GM23248 (cell line): Measurements from ENCODE around the gene C10orf88. TPM values are rescaled to one million over a fixed set of nuclear protein-coding genes. Genes with fewer than 3 reads are reported as not detected.
"Not testable (repeated sequence)": the region's sequence is repeated elsewhere in the genome, so short reads cannot be mapped to it uniquely, and the experiment has no call there.

Source experiments
- DNase-seq: peaks from one replicate; pipeline ENCODE4 v3.0.0-alpha.2; 2015
- H2AFZ ChIP-seq: fragments of 200-600 bp; sonication (generic); 2 replicates; pipeline ENCODE4 v1.6.1; 2016; ENCODE audit warnings: antibody characterized with exemption
- H3F3A ChIP-seq: fragments of 200-600 bp; sonication (generic); 2 replicates; pipeline ENCODE4 v1.6.1; 2016; ENCODE audit warnings: mild to moderate bottlenecking, antibody characterized with exemption, mixed run types; ENCODE audit not compliant: insufficient read depth
- H3K27ac ChIP-seq: fragments of 200-600 bp; sonication (generic); 2 replicates; pipeline ENCODE4 v1.5.1; 2016; ENCODE audit warnings: mild to moderate bottlenecking
- H3K27me3 ChIP-seq: fragments of 200-600 bp; sonication (generic); replicated peaks from 2 replicates; pipeline ENCODE4 v1.6.1; 2016; ENCODE audit warnings: mild to moderate bottlenecking; ENCODE audit not compliant: insufficient read depth
- H3K36me3 ChIP-seq: fragments of 200-600 bp; sonication (generic); 2 replicates; pipeline ENCODE4 v1.6.1; 2016; ENCODE audit warnings: low read depth, mild to moderate bottlenecking
- H3K4me1 ChIP-seq: fragments of 200-600 bp; sonication (generic); 2 replicates; pipeline ENCODE4 v1.6.1; 2016; ENCODE audit warnings: mild to moderate bottlenecking; ENCODE audit not compliant: insufficient read depth
- H3K4me2 ChIP-seq: fragments of 200-600 bp; sonication (generic); one replicate; pipeline ENCODE4 v1.6.1; 2016; ENCODE audit warnings: mild to moderate bottlenecking; ENCODE audit not compliant: unreplicated experiment
- H3K4me3 ChIP-seq: fragments of 200-600 bp; sonication (generic); 2 replicates; pipeline ENCODE4 v1.5.1; 2016; ENCODE audit warnings: mild to moderate bottlenecking
- H3K79me2 ChIP-seq: fragments of 200-600 bp; sonication (generic); 2 replicates; pipeline ENCODE4 v1.6.1; 2016; ENCODE audit warnings: mild to moderate bottlenecking; ENCODE audit not compliant: insufficient read depth
- H3K9ac ChIP-seq: fragments of 200-600 bp; sonication (generic); 2 replicates; pipeline ENCODE4 v1.6.1; 2016; ENCODE audit warnings: mild to moderate bottlenecking
- H3K9me2 ChIP-seq: fragments of 200-600 bp; sonication (generic); 2 replicates; pipeline ENCODE4 v1.6.1; 2016; ENCODE audit warnings: mixed run types, mild to moderate bottlenecking, moderate library complexity; ENCODE audit not compliant: insufficient read depth
- H3K9me3 ChIP-seq: fragments of 200-600 bp; sonication (generic); one replicate; pipeline ENCODE4 v1.6.1; 2017; ENCODE audit warnings: low read depth
- H4K20me1 ChIP-seq: fragments of 200-600 bp; sonication (generic); 2 replicates; pipeline ENCODE4 v1.6.0; 2016; ENCODE audit not compliant: insufficient read depth
- EZH2 ChIP-seq: fragments of 200-600 bp; sonication (generic); IDR thresholded peaks from 2 replicates; pipeline ENCODE4 v1.6.1; 2018; ENCODE audit warnings: antibody characterized with exemption, mild to moderate bottlenecking; ENCODE audit not compliant: insufficient read depth, poor library complexity, severe bottlenecking
- EZH2phosphoT487 ChIP-seq: fragments of 200-600 bp; sonication (generic); IDR thresholded peaks from 2 replicates; pipeline ENCODE4 v1.6.1; 2018; ENCODE audit warnings: antibody characterized with exemption, moderate library complexity, mild to moderate bottlenecking, low read depth; ENCODE audit not compliant: insufficient read depth
- WGBS, 2 experiments: methylation state at CpG; one replicate each; pipeline ENCODE4 v1.1.6; 2015 to 2017; ENCODE audit warnings: low lambda C conversion rate in 2 of 2, low coverage in 1 of 2; ENCODE audit errors: missing lambda C conversion rate in 2 of 2; 5-methylcytosine and 5-hydroxymethylcytosine counted together
- in situ Hi-C: fragments of 300-500 bp; cut with MboI; formaldehyde crosslinking; loops from 2 replicates; pipeline ENCODE4 v1.15.0; 2020
- polyA plus RNA-seq: library from polyadenylated mRNA; unstranded; fragments of >200 nt; fragmentation: Nextera tagmentation; extraction: Ambion mirVana; gene quantifications from 2 replicates; pipeline ENCODE4 v1.2.1, GENCODE V29; 2016
- total RNA-seq: library from RNA; depleted of rRNA; stranded (reverse); fragments of >200 nt; shearing (Covaris generic); gene quantifications from 2 replicates; pipeline ENCODE4 v1.2.3, GENCODE V29; 2014

C10orf88 gene
- total and polyA plus RNA-seq, 2 experiments from 2014 or later, result 8.8 to 12.5 TPM

DNA sequence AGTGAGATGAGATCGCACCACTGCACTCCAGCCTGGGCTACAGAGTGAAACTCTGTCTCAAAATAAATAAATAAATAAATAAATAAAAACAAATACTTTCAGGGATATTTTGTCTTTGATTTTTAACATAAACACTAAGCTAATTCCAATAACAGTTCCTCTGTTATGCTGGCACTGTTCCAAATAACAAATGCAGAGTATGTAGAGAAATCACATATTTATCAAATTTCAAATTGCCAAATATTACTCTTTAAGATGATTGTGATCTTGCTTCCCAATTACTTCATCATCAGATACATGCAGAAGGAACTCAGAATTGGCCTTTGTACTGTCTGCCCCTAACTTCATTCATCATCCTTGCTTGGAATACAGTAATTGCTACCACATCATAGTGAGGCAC lies 23.9 kb downstream of the C10orf88 start:
- Histone ChIP-seq H3K27ac (no peak overlapping the region), H2AFZ (no peak overlapping the region), H3K9ac (no peak overlapping the region), H3K4me3 (no peak overlapping the region), H4K20me1 (no peaks in the 10 kb centered on the region), H3K9me2 (0 out of 2 replicates have a peak, but pooled peaks cover 5% of the 10 kb centered on the region), H3K36me3 (peaks cover 7% of the 10 kb centered on the region; the same call in 1 of the 2 replicates), H3K4me1 (no peaks in the 10 kb centered on the region), H3K79me2 (no peaks in the 10 kb centered on the region), H3K4me2 (no peak overlapping the region), H3F3A (no peaks in the 10 kb centered on the region), H3K27me3 (no peaks in the 10 kb centered on the region), H3K9me3 (no peaks in the 10 kb centered on the region)
- no peak for DNase-seq
- in situ Hi-C loops, result no loop called here
- TF ChIP-seq EZH2 (no peak), EZH2phosphoT487 (no peak)
- 87 to 97% methylated on average over 1 of the region's 1 CpG for WGBS, 2 experiments

DNA sequence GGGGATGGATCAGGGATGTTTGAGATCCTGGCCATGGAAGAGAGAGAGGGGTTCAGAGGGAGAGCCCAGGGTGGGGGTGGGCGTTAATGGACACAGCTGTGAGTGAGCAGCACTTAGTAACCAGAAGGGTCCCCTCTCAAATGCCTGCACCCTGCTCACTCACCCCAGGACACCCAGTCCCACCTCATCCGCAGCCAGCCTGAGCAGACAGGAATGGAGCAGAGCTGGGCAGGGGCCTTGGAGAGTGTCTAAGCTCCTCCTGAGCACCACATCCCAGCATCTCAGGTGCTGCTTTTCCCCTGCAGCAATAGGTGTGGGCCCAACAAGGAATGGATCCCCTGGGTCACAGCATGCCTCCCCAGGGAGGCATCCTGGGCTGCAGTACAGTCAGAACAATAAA lies 38.3 kb downstream of the C10orf88 start:
- no peak overlapping the region for H3K4me2 ChIP-seq
- no peaks in the 10 kb centered on the region for H3K4me1 ChIP-seq
- in situ Hi-C loops, result no loop called here
- H2AFZ ChIP-seq, result no peak overlapping the region
- no peak for TF ChIP-seq EZH2
- TF ChIP-seq EZH2phosphoT487, result no peak
- no peaks in the 10 kb centered on the region for H3K36me3 ChIP-seq
- H3K9me3 ChIP-seq, result no peaks in the 10 kb centered on the region
- no peaks in the 10 kb centered on the region for H3F3A ChIP-seq
- H3K4me3 ChIP-seq, result no peak overlapping the region
- H3K9me2 ChIP-seq, result no peaks in the 10 kb centered on the region
- H4K20me1 ChIP-seq, result no peaks in the 10 kb centered on the region
- no peak overlapping the region for H3K9ac ChIP-seq
- H3K79me2 ChIP-seq, result no peaks in the 10 kb centered on the region
- H3K27me3 ChIP-seq, result no peaks in the 10 kb centered on the region
- WGBS, 2 experiments, result 58 to 100% methylated on average over 1 to 2 of the region's 2 CpGs
- no peak for DNase-seq
- no peak overlapping the region for H3K27ac ChIP-seq

DNA sequence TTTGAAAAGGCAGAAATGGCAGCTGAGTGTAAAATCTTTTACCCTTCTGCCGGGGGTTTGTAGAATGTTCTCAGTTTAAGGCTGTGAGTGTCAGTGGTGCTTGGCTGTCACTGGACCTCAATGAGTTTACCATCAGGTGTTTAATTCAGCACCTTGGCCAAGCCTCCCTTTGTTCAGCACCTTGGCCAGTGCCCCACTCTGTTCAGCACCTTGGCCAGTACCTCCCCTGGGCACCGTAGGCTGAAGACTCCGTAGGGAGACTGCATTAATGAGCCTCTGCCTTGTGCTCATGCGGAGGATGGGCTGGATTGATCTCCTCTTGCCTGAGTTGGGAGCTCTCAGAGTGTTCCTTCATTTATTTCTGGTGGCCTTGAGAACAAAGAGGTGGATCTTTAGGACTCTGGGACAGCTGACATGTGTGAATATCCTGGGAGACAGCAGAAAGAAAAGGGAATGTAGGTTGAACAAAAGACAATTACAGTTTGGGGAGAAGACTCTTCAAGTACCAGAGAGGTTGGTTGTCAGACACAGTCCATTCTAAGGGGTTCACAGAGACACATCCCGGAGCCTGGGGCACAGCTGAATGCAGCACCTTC lies 42.0 kb downstream of the C10orf88 start:
- Histone ChIP-seq H3K9me3 (no peaks in the 10 kb centered on the region), H3K36me3 (no peaks in the 10 kb centered on the region), H3K4me1 (no peaks in the 10 kb centered on the region), H3K4me2 (no peak overlapping the region), H3K4me3 (no peak overlapping the region), H3K79me2 (no peaks in the 10 kb centered on the region), H4K20me1 (no peaks in the 10 kb centered on the region), H3K27ac (no peak overlapping the region), H3K9me2 (no peaks in the 10 kb centered on the region), H3K9ac (no peak overlapping the region), H2AFZ (no peak overlapping the region), H3F3A (no peaks in the 10 kb centered on the region), H3K27me3 (no peaks in the 10 kb centered on the region)
- in situ Hi-C loops, result no loop called here
- WGBS, 2 experiments, result 47% methylated on average over 5 of the region's 5 CpGs
- TF ChIP-seq EZH2, result no peak
- no peak for TF ChIP-seq EZH2phosphoT487
- peak; percentile 56 for DNase-seq

DNA sequence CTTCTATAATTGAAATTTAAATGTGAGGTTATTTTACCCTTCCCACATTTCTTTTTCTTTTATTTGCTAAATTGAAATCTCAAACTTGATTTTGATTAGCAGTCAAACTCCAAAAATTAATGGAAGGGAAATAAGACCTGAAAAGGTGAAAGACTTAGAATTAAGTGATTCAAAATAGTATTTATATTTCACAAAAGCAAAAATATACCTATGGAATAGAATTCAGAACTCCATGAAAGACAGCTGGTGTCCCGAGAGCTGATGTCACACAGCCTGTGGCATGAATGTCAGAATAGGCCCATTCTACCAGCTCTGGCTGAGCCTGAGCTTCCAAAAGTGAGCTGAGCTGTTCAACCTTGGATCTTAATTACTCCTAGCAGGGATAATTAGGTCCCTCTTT lies 43.7 kb downstream of the C10orf88 start, which contains the start of gene FAM24A:
FAM24A (plus strand) TSS at position 301 of the 400 bp plus-strand sequence. CDS start 1,025 bp downstream, outside the sequence.
- 41 to 62% methylated on average over 1 of the region's 1 CpG for WGBS, 2 experiments
- no peaks in the 10 kb centered on the region for H3K36me3 ChIP-seq
- no peak within 1 kb of the TSS for H3K27ac ChIP-seq
- TF ChIP-seq EZH2phosphoT487 (no peak), EZH2 (no peak)
- H3F3A ChIP-seq, result no peaks in the 10 kb centered on the region
- H3K4me1 ChIP-seq, result no peaks in the 10 kb centered on the region
- H3K79me2 ChIP-seq, result no peaks in the 10 kb centered on the region
- no peak for DNase-seq
- no peak within 1 kb of the TSS for H3K9ac ChIP-seq
- no peaks in the 10 kb centered on the region for H3K9me2 ChIP-seq
- H3K4me3 ChIP-seq, result no peak within 1 kb of the TSS
- in situ Hi-C loops, result no loop called here
- no peaks in the 10 kb centered on the region for H3K9me3 ChIP-seq
- H4K20me1 ChIP-seq, result no peaks in the 10 kb centered on the region
- H2AFZ ChIP-seq, result no peak within 1 kb of the TSS
- H3K27me3 ChIP-seq, result no peaks in the 10 kb centered on the region
- no peak within 1 kb of the TSS for H3K4me2 ChIP-seq

DNA sequence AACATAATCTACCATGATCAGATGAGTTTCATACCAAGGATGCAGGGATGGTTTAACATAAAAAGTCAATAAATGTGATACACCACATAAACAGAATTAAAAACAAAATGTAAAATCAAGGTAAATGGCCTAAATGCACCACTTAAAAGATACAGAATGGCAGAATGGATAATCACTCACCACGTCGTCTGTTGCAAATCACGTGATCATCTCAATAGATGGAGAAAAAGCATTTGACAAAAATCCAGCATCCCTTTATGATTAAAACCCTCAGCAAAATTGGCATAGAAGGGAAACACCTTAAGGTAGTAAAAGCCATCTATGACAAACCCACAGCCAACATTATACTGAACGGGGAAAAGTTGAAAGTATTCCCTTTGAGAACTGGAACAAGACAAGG lies 50.2 kb downstream of the C10orf88 start:
- H3F3A ChIP-seq, H3K9me2 ChIP-seq, H3K36me3 ChIP-seq, H3K9ac ChIP-seq, H3K4me3 ChIP-seq, H3K4me1 ChIP-seq, H3K4me2 ChIP-seq, H2AFZ ChIP-seq, DNase-seq, H4K20me1 ChIP-seq, in situ Hi-C loops, H3K27ac ChIP-seq, H3K79me2 ChIP-seq, H3K9me3 ChIP-seq, H3K27me3 ChIP-seq: not testable (repeated sequence)
- 35 to 45% methylated on average over 4 of the region's 4 CpGs for WGBS, 2 experiments
